ENCODE data around the gene BICDL1.

- no peak for TF ChIP-seq CTCF (IDR thresholded peaks at IDR 0.05)
- no peak for TF ChIP-seq POLR2A (IDR thresholded peaks at IDR 0.05)
These were observed 62.5 kb downstream of the BICDL1 start for GRCh38 chr12:120051535-120051934.
